HEK293 (cell line): ENCODE measurements around the gene KIF11.

ENCODE experiments used
- GLI4 ChIP-seq: fragments of 450-650 bp; formaldehyde crosslinking; IDR thresholded peaks from 2 replicates; pipeline ENCODE4 v1.5.1; 2016; ENCODE audit warnings: missing biosample characterization, missing genetic modification characterization
- KLF16 ChIP-seq: fragments of 450-650 bp; formaldehyde crosslinking; IDR thresholded peaks from 2 replicates; pipeline ENCODE4 v1.5.1; 2017; ENCODE audit warnings: missing biosample characterization, missing genetic modification characterization
- KLF8 ChIP-seq: fragments of 450-650 bp; formaldehyde crosslinking; IDR thresholded peaks from 2 replicates; pipeline ENCODE4 v1.5.1; 2016; ENCODE audit warnings: missing biosample characterization, missing genetic modification characterization
- MEIS1 ChIP-seq: sonication (generic); formaldehyde crosslinking; IDR thresholded peaks from 2 replicates; pipeline ENCODE4 v1.8.1; 2022; ENCODE audit warnings: missing genetic modification reagents, mild to moderate bottlenecking, borderline replicate concordance
- MYNN ChIP-seq: fragments of 450-650 bp; formaldehyde crosslinking; IDR thresholded peaks from 2 replicates; pipeline ENCODE4 v1.5.1; 2016; ENCODE audit warnings: missing biosample characterization, missing genetic modification characterization, borderline replicate concordance
- ZBTB48 ChIP-seq: fragments of 450-650 bp; formaldehyde crosslinking; IDR thresholded peaks from 2 replicates; pipeline ENCODE4 v1.5.1; 2016; ENCODE audit warnings: missing biosample characterization, missing genetic modification characterization
- ZNF2 ChIP-seq: fragments of 450-650 bp; formaldehyde crosslinking; IDR thresholded peaks from 2 replicates; pipeline ENCODE4 v1.5.1; 2016; ENCODE audit warnings: missing biosample characterization, missing genetic modification characterization
- ZNF335 ChIP-seq: fragments of 450-650 bp; formaldehyde crosslinking; conservative IDR thresholded peaks from 2 replicates; pipeline ENCODE4 v1.5.1; 2016; ENCODE audit warnings: missing biosample characterization, missing genetic modification characterization
- ZNF391 ChIP-seq: fragments of 450-650 bp; formaldehyde crosslinking; IDR thresholded peaks from 2 replicates; pipeline ENCODE4 v1.5.1; 2016; ENCODE audit warnings: low read depth, missing biosample characterization, missing genetic modification characterization, borderline replicate concordance
- ZNF521 ChIP-seq: fragments of 450-650 bp; formaldehyde crosslinking; IDR thresholded peaks from 2 replicates; pipeline ENCODE4 v1.5.1; 2017; ENCODE audit warnings: missing biosample characterization, mild to moderate bottlenecking, missing genetic modification characterization
- ZNF561 ChIP-seq: fragments of 450-650 bp; IDR thresholded peaks from 2 replicates; pipeline ENCODE4 v1.5.1; 2018; ENCODE audit warnings: missing biosample characterization, missing genetic modification characterization, borderline replicate concordance
- ZNF660 ChIP-seq: fragments of 450-650 bp; IDR thresholded peaks from 2 replicates; pipeline ENCODE4 v1.5.1; 2018; ENCODE audit warnings: missing biosample characterization, mild to moderate bottlenecking, missing genetic modification characterization
- ZNF664 ChIP-seq: fragments of 450-650 bp; formaldehyde crosslinking; IDR thresholded peaks from 2 replicates; pipeline ENCODE4 v1.5.1; 2016; ENCODE audit warnings: missing biosample characterization, missing genetic modification characterization
- ZNF776 ChIP-seq: fragments of 450-650 bp; formaldehyde crosslinking; IDR thresholded peaks from 2 replicates; pipeline ENCODE4 v1.5.0; 2017; ENCODE audit warnings: missing biosample characterization, missing genetic modification characterization, borderline replicate concordance
- ZNF785 ChIP-seq: fragments of 450-650 bp; formaldehyde crosslinking; IDR thresholded peaks from 2 replicates; pipeline ENCODE4 v1.5.1; 2016; ENCODE audit warnings: missing biosample characterization, missing genetic modification characterization
- ZSCAN30 ChIP-seq: fragments of 450-650 bp; IDR thresholded peaks from 2 replicates; pipeline ENCODE4 v1.5.1; 2018; ENCODE audit warnings: missing biosample characterization, mild to moderate bottlenecking, missing genetic modification characterization, moderate library complexity
- ZXDB ChIP-seq: fragments of 450-650 bp; formaldehyde crosslinking; IDR thresholded peaks from 2 replicates; pipeline ENCODE4 v1.5.1; 2016; ENCODE audit warnings: missing biosample characterization, missing genetic modification characterization
- TF ChIP-seq, protein P1 (sequence below): fragments of 450-650 bp; formaldehyde crosslinking; conservative IDR thresholded peaks from 2 replicates; pipeline ENCODE4 v1.5.1; 2016; ENCODE audit warnings: low read depth, missing biosample characterization, missing genetic modification characterization
- TF ChIP-seq, protein P2 (sequence below): fragments of 450-650 bp; formaldehyde crosslinking; IDR thresholded peaks from 2 replicates; pipeline ENCODE4 v1.5.1; 2016; ENCODE audit warnings: missing biosample characterization, missing genetic modification characterization
- TF ChIP-seq, protein P3 (sequence below): sonication (generic); formaldehyde crosslinking; IDR thresholded peaks from 2 replicates; pipeline ENCODE4 v1.8.1; 2022; ENCODE audit warnings: mild to moderate bottlenecking, moderate library complexity, missing genetic modification reagents
- TF ChIP-seq, protein P4 (sequence below): fragments of 450-650 bp; formaldehyde crosslinking; IDR thresholded peaks from 2 replicates; pipeline ENCODE4 v1.5.1; 2016; ENCODE audit warnings: missing biosample characterization, missing genetic modification characterization
- TF ChIP-seq, protein P5 (sequence below): fragments of 450-650 bp; formaldehyde crosslinking; optimal IDR thresholded peaks from 2 replicates; pipeline ENCODE3; 2016; ENCODE audit warnings: missing biosample characterization, mild to moderate bottlenecking, missing genetic modification characterization
- TF ChIP-seq, protein P6 (sequence below): fragments of 450-650 bp; formaldehyde crosslinking; IDR thresholded peaks from 2 replicates; pipeline ENCODE4 v1.5.1; 2016; ENCODE audit warnings: missing biosample characterization, missing genetic modification characterization
- TF ChIP-seq, protein P7 (sequence below): fragments of 450-650 bp; formaldehyde crosslinking; IDR thresholded peaks from 2 replicates; pipeline ENCODE4 v1.5.1; 2016; ENCODE audit warnings: missing biosample characterization, missing genetic modification characterization
- TF ChIP-seq, protein P8 (sequence below): fragments of 450-650 bp; formaldehyde crosslinking; IDR thresholded peaks from 2 replicates; pipeline ENCODE4 v1.5.1; 2016; ENCODE audit warnings: missing biosample characterization, missing genetic modification characterization

Gene KIF11

DNA sequence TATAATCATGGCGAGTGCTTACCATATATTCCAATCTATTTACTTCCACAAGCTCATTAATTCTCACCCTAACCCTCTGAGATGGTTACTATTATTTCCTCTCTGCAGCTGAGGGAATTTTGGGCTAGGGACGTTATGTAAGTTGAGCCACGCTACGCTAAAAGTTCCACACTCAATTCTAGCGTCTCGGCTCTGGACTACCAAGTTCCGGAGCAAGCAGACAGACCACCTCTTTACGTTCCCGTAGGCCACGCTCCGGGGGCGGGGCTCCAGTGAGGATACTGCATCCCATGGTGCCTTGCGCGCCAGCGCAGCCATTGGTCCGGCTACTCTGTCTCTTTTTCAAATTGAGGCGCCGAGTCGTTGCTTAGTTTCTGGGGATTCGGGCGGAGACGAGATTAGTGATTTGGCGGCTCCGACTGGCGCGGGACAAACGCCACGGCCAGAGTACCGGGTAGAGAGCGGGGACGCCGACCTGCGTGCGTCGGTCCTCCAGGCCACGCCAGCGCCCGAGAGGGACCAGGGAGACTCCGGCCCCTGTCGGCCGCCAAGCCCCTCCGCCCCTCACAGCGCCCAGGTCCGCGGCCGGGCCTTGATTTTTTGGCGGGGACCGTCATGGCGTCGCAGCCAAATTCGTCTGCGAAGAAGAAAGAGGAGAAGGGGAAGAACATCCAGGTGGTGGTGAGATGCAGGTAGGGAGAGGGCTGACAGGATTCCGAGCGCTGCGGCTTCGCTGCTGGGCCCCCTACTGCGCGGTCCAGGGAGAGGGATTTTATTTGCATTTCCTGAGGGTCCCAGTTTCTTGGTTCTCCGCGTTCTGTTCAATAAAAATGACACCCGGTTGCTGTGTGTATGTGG, at the start of gene KIF11 (continued):
- TF ChIP-seq ZBTB48 (tag by site-specific recombination) = peak; percentile 72
- 0 out of 2 replicates have a peak, but pooled peaks have one; percentile 35 for TF ChIP-seq ZNF561 (tag by site-specific recombination)
- peak; percentile 86 for TF ChIP-seq ZNF335
- TF ChIP-seq, protein P1, sequence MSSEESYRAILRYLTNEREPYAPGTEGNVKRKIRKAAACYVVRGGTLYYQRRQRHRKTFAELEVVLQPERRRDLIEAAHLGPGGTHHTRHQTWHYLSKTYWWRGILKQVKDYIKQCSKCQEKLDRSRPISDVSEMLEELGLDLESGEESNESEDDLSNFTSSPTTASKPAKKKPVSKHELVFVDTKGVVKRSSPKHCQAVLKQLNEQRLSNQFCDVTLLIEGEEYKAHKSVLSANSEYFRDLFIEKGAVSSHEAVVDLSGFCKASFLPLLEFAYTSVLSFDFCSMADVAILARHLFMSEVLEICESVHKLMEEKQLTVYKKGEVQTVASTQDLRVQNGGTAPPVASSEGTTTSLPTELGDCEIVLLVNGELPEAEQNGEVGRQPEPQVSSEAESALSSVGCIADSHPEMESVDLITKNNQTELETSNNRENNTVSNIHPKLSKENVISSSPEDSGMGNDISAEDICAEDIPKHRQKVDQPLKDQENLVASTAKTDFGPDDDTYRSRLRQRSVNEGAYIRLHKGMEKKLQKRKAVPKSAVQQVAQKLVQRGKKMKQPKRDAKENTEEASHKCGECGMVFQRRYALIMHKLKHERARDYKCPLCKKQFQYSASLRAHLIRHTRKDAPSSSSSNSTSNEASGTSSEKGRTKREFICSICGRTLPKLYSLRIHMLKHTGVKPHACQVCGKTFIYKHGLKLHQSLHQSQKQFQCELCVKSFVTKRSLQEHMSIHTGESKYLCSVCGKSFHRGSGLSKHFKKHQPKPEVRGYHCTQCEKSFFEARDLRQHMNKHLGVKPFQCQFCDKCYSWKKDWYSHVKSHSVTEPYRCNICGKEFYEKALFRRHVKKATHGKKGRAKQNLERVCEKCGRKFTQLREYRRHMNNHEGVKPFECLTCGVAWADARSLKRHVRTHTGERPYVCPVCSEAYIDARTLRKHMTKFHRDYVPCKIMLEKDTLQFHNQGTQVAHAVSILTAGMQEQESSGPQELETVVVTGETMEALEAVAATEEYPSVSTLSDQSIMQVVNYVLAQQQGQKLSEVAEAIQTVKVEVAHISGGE (tag by site-specific recombination) = peak; percentile 50; the same call in 1 of the 2 replicates
- TF ChIP-seq ZNF660 (tag by site-specific recombination) = peak; percentile 73; the same call in 1 of the 2 replicates
- no peak for TF ChIP-seq ZNF785
- TF ChIP-seq, protein P2, sequence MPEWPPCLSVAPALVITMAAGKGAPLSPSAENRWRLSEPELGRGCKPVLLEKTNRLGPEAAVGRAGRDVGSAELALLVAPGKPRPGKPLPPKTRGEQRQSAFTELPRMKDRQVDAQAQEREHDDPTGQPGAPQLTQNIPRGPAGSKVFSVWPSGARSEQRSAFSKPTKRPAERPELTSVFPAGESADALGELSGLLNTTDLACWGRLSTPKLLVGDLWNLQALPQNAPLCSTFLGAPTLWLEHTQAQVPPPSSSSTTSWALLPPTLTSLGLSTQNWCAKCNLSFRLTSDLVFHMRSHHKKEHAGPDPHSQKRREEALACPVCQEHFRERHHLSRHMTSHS (tag by site-specific recombination) = no peak
- 0 out of 2 replicates have a peak, but pooled peaks have one; percentile 15 for TF ChIP-seq MEIS1 (CRISPR knock-in tag)
- no peak for TF ChIP-seq ZNF521
- TF ChIP-seq, protein P3, sequence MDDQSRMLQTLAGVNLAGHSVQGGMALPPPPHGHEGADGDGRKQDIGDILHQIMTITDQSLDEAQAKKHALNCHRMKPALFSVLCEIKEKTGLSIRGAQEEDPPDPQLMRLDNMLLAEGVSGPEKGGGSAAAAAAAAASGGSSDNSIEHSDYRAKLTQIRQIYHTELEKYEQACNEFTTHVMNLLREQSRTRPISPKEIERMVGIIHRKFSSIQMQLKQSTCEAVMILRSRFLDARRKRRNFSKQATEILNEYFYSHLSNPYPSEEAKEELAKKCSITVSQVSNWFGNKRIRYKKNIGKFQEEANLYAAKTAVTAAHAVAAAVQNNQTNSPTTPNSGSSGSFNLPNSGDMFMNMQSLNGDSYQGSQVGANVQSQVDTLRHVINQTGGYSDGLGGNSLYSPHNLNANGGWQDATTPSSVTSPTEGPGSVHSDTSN (CRISPR knock-in tag) = peak; percentile 52; the same call in 1 of the 2 replicates
- TF ChIP-seq KLF8 (tag by site-specific recombination) = peak; percentile 61; the same call in 1 of the 2 replicates
- TF ChIP-seq, protein P4, sequence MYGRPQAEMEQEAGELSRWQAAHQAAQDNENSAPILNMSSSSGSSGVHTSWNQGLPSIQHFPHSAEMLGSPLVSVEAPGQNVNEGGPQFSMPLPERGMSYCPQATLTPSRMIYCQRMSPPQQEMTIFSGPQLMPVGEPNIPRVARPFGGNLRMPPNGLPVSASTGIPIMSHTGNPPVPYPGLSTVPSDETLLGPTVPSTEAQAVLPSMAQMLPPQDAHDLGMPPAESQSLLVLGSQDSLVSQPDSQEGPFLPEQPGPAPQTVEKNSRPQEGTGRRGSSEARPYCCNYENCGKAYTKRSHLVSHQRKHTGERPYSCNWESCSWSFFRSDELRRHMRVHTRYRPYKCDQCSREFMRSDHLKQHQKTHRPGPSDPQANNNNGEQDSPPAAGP = 0 out of 2 replicates have a peak, but pooled peaks have one; percentile 16
- TF ChIP-seq, protein P5, sequence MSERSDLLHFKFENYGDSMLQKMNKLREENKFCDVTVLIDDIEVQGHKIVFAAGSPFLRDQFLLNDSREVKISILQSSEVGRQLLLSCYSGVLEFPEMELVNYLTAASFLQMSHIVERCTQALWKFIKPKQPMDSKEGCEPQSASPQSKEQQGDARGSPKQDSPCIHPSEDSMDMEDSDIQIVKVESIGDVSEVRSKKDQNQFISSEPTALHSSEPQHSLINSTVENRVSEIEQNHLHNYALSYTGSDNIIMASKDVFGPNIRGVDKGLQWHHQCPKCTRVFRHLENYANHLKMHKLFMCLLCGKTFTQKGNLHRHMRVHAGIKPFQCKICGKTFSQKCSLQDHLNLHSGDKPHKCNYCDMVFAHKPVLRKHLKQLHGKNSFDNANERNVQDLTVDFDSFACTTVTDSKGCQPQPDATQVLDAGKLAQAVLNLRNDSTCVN (tag by site-specific recombination) = peak; percentile 79
- TF ChIP-seq, protein P6, sequence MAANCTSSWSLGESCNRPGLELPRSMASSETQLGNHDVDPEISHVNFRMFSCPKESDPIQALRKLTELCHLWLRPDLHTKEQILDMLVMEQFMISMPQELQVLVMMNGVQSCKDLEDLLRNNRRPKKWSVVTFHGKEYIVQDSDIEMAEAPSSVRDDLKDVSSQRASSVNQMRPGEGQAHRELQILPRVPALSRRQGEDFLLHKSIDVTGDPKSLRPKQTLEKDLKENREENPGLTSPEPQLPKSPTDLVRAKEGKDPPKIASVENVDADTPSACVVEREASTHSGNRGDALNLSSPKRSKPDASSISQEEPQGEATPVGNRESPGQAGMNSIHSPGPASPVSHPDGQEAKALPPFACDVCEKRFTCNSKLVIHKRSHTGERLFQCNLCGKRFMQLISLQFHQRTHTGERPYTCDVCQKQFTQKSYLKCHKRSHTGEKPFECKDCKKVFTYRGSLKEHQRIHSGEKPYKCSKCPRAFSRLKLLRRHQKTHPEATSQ (tag by site-specific recombination) = peak; percentile 72; the same call in 1 of the 2 replicates
- TF ChIP-seq, protein P7, sequence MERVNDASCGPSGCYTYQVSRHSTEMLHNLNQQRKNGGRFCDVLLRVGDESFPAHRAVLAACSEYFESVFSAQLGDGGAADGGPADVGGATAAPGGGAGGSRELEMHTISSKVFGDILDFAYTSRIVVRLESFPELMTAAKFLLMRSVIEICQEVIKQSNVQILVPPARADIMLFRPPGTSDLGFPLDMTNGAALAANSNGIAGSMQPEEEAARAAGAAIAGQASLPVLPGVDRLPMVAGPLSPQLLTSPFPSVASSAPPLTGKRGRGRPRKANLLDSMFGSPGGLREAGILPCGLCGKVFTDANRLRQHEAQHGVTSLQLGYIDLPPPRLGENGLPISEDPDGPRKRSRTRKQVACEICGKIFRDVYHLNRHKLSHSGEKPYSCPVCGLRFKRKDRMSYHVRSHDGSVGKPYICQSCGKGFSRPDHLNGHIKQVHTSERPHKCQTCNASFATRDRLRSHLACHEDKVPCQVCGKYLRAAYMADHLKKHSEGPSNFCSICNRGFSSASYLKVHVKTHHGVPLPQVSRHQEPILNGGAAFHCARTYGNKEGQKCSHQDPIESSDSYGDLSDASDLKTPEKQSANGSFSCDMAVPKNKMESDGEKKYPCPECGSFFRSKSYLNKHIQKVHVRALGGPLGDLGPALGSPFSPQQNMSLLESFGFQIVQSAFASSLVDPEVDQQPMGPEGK (tag by site-specific recombination) = peak; percentile 78
- no peak for TF ChIP-seq ZNF776 (tag by site-specific recombination)
- peak; percentile 77 for TF ChIP-seq ZXDB
- TF ChIP-seq, protein P8, sequence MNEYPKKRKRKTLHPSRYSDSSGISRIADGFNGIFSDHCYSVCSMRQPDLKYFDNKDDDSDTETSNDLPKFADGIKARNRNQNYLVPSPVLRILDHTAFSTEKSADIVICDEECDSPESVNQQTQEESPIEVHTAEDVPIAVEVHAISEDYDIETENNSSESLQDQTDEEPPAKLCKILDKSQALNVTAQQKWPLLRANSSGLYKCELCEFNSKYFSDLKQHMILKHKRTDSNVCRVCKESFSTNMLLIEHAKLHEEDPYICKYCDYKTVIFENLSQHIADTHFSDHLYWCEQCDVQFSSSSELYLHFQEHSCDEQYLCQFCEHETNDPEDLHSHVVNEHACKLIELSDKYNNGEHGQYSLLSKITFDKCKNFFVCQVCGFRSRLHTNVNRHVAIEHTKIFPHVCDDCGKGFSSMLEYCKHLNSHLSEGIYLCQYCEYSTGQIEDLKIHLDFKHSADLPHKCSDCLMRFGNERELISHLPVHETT (tag by site-specific recombination) = peak; percentile 19
- TF ChIP-seq ZSCAN30 (tag by site-specific recombination) = peak; percentile 57; the same call in 1 of the 2 replicates
- no peak for TF ChIP-seq MYNN
- TF ChIP-seq ZNF2 (tag by site-specific recombination) = peak; percentile 84; the same call in 1 of the 2 replicates
- TF ChIP-seq ZNF391 (tag by site-specific recombination) = peak; percentile 41; the same call in 1 of the 2 replicates
- TF ChIP-seq KLF16 (tag by site-specific recombination) = no peak
- TF ChIP-seq GLI4 (tag by site-specific recombination) = peak; percentile 22; the same call in 1 of the 2 replicates
- TF ChIP-seq ZNF664 (tag by site-specific recombination) = no peak
